ENCODE results near the gene DRC7.

DRC7 gene

DNA sequence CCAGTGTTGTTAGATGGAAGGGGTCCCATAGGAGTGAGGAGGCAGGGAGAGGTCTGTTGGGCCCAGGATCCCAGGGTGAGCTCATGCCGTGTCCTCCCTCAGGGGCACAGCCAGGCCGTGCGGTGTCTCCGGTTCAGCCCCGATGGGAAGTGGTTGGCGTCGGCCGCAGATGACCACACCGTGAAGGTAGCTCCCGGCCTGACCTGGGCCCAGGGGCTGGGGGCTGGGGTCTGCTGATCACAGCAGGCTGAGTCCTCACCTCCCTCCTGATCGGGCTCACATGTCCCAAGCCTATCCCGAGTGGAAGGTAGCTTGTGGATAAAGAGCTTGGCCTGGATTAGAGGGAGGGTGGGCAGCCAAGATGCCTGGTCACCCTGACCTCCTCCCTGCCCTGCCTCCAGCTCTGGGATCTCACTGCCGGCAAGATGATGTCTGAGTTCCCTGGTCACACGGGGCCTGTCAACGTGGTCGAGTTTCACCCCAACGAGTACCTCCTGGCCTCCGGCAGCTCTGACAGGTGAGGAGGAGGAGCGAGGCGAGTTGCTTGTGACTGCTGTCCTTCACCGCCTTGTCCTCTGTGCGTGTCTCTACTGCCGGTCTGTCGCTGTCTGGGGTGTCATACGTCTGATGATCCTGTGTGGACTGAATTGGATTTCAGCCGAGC lies 57.1 kb downstream of the DRC7 start:
- no peak for DNase-seq (ENCODE audit: low read depth in 2 of 2)

DNA sequence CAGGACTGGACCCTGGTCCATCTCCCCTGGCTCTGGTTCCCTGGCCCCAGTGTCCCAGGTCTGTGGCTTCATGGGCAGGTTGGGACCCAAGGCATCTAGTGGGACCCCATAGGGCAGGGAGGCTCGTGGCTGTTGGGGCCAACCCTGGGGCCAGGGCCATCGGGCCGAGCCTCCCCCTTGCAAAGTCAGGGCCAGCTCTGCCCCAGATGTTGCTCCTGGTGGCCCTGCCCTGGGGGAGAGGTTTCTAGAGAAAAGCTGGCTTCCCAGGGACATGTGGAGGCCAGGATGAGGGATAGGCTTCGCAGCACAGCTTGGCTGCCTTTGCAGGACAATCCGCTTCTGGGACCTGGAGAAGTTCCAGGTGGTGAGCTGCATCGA lies 57.6 kb downstream of the DRC7 start:
- no peak for DNase-seq (ENCODE audit: low read depth in 2 of 2)

DNA sequence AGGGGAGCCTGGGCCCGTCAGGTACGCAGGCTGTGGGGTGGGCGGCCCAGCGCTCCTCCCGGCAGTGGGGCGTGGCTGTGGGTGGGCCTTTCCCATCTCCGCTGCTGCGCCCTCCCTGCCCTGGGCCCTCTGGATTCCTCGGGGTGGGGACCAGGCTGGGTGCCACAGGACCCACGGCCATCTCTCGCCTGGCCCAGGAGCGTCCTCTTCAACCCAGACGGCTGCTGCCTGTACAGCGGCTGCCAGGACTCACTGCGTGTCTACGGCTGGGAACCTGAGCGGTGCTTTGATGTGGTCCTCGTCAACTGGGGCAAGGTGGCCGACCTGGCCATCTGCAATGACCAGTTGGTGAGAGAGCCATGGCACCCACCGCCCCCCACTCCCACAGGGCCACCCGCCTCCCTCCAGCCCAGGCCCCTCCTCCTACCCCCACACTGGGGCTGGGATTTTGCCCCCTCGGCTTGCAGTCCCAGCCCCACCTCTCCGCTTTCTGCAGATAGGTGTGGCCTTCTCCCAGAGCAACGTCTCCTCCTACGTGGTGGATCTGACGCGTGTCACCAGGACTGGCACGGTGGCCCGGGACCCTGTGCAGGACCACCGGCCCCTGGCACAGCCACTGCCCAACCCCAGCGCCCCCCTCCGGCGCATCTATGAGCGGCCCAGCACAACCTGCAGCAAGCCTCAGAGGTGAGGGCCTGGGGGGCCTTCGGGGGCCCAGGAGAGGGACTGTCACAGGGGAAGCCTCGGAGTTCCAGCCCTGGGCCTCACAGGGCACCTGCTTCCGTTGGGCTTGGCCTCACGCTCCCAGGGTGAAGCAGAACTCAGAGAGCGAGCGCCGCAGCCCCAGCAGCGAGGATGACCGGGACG lies 58.2 kb downstream of the DRC7 start:
- DNase-seq (ENCODE audit: low read depth in 2 of 2) = no peak

DNA sequence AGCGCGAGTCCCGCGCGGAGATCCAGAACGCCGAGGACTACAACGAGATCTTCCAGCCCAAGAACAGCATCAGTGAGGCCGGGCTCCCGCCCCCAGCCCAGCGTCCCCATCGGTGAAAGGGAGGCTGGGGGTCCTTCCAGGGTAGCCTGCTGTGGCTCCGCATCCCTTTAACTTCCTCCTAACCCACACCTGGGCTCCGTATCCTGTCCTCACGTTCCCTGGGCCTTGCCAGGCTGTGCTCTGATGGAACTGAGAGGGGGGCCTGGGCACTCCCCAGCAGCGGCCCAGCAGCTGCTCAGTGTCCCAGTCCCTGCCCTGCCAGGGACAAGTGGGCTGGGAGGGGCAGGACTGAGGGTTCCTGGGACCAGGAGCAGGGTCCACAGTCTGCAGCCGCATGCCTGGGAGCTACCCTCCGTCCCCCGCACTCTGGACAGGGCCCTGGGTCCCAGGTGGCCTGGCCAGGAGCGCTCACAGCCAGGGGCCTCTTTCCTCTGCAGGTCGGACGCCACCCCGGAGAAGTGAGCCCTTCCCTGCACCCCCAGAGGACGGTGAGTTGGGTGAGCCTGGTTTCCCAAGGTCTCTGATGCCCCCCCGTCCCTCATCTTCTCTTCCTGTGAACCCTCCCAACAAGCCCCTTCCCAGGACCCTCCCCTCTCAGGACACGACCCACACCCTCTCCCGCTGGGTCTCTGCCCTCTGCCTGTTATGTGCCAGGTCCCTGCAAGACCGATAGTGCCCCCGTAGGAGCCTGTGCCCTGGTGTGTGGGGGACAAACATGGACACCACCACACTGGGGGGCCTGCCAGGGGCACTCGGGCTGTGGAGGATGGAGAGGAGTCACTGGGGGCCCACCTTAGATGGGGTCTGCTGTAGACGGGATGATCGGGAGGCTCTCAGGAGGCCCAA lies 59.1 kb downstream of the DRC7 start:
- DNase-seq (ENCODE audit: low read depth in 2 of 2) = no peak

DNA sequence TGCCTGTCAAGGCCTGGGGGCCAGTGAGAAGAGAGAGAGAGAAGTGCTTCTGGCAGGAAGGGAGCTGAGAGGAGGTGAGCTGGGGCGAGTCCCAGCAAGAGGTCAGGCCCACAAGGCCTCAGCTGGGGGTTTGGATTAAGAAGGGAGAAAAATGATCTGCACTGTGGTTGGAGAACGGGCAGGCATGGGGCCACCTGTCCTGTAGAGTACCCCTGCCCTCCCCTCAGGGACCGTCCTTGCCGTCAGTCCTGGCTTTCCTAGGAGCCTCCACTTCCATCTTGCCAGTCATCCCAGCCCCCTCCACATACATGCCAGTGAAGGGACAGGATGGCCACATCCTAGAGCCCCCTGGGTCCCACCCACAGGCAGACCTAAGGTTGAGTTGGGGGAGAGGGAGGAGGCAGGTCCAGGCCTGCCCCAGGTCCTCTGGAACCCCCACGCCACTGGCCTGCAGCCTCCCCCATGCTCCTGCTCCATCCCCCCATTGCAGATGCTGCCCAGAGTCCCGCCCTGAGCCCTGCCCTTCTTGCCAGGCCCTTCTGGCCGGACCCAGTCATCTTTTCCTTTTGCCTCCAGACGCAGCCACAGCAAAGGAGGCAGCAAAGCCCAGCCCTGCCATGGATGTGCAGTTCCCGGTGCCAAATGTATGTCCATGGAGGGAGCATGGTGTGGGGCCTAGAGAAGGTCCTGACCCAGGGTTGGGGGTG lies 59.9 kb downstream of the DRC7 start:
- DNase-seq (ENCODE audit: low read depth in 2 of 2) = no peak

DNA sequence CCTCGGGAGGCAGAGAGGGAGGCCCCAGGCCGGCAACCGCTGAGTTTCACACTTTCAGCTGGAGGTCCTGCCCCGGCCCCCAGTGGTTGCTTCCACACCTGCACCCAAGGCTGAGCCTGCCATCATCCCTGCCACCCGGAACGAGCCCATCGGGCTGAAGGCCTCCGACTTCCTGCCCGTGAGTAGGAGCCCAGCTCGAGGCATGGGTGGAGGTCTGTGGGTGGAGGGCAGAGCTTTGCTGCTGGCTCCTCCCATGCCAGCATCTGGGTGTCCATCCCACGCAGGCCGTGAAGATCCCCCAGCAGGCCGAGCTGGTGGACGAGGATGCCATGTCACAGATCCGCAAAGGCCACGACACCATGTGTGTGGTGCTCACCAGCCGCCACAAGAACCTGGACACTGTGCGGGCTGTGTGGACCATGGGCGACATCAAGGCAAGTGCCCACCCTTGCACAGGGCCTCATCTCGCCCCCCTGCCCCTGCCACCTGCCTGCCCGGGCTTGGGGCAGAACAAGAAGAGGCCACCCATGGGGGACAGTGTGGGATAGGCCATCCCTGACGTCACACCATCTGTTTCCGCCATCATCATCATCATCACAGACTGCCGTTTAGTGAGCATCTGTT lies 60.6 kb downstream of the DRC7 start:
- no peak for DNase-seq (ENCODE audit: low read depth in 2 of 2)

DNA sequence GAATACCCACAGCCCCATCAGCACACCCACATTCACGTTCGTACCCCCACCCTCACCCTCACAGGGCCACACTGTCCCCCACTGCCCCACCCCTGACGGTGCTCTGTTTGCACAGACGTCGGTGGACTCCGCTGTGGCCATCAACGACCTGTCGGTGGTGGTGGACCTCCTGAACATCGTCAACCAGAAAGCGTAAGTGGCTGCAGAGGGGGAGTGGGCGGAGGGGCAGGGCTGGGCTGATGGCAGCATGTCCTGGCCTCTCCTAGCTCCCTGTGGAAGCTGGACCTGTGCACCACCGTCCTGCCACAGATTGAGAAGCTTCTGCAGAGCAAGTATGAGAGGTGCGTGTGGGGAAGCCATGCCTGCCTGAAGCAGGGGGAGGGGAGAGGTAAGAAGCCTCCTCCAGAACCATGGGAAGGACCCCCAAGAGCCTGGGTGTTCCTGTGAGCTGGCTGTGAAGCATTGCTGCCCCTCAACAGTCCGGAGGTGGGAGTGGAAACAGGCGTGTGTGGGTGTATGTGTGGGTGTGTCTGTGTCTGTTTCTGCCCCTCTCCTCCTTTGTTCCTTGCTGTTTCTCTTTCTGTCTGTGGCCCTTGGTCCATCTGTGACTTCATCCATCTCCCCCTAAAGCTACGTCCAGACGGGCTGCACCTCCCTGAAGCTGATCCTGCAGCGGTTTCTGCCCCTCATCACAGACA lies 61.3 kb downstream of the DRC7 start:
- DNase-seq (ENCODE audit: low read depth in 2 of 2) = no peak

DNA sequence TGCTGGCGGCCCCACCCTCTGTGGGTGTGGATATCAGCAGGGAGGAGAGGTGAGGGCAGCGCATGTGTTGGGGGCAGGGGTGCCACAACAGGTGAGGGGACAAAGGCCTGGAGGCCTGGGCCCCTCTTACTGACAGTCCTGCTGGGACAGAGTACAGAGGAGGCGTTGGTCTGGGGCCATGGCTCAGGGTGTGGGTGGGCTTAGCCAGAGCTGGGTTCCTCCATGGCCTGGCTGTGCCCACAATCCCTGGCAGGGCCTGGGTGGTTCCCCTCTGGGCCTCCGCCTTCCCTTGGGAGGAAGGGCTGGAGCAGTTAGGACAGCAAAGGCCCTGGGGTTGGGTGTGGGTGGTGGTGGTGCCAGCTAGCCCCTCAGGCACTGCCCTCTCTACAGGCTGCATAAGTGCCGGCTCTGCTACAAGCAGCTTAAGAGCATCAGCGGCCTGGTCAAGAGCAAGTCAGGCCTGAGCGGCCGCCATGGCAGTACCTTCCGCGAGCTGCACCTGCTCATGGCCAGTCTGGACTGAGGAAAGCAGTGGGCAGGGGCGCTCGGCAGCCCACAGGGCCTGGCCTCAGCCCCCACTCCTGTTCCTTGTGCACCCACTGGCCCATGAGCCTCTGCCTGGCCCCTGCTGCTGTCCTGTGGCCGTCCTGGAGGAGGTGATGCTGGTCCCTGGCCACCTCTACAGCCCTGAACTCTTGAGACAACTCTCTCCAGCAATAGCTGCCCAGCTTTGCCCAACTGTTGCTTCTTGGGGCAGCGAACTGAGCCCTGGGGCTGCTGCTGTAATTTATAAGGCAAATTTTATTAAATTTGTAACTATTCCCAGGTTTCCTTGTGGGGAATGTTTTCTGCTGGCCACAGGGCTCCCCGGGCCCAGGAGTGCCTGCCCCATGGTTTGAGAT lies 62.1 kb downstream of the DRC7 start:
- no peak for DNase-seq (ENCODE audit: low read depth in 2 of 2)

DNA sequence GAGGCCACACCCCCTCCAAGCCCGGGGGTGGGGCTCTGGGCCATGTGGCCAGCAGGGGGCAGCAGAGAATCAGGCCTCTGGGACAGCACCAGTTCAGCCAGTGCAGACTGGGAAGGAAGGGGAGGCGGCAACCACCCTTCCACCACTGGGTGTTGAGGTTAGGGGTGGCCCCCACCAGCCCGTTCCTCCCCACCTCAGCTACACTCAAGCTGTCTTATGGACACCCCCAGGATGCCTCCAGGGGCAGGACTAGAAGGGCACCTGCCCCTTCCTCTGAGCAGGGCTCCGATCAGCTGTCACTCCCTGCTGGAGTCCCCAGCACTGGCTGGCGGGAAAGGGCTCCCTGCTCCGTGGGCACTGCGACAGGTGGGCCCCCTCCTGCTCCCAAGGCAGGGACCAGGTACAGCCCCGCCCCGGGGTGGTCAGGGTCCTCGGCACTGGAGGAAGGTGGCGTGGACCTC lies 62.8 kb downstream of the DRC7 start:
- DNase-seq (ENCODE audit: low read depth in 2 of 2) = peak; percentile 77 to 83

DNA sequence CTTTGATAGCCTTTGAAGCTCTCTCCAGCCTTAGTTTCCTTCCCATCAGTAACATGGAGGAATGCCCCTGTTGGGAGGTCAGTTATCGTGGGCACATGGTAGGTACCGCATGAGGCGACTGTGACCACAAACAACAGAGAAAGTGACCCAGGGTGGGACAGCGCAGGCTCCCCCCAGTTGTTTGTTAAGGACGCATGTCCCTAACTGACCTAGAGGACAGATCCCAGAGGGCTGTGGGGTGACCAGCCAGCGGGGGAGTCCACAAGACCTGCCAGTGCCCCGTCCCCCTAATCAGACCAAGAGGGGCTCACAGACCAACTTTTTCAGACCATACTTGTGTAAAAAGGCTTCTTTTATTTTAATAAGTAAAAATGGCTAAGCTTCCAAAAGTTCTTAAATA lies 63.3 kb downstream of the DRC7 start:
- DNase-seq (ENCODE audit: low read depth in 2 of 2) = no peak

DNA sequence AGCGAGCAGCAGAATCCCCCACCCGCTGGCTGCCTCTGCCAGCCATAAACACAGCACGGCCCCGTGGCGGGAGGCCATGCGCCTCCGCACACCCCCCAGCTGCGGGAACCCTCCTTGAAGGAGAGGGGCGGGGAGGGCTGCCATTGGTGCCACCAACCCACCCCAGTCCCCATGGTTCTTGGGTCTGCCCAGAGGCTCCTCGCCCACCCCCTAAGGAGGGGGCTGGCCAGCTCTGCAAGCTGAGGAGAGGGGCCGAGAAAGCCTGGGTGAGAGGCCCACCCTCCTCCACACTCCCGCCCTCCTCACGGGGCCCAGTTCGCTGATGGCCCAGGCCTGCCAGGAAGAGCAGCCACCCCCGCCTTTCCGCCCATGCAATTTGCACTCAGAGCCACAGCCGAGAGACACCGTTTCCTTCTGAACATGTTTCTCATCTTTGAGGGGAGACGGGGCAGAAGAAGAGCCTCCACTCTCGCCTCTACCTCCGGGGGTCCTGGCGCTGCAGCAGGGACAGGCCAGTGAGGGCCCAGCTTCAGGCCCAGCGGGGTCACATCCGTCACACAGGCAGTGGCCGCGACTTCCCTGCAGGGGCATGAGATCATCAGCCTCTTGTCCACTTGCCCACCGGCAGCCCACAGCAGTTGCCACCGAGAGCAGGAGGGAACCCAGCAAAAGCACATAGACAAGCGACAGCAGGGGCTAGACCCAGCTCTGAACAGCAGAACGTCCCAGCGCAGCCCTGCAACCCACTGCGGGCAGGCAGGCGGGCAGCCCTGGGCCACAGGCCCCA lies 63.9 kb downstream of the DRC7 start:
- no peak for DNase-seq (ENCODE audit: low read depth in 2 of 2)

DNA sequence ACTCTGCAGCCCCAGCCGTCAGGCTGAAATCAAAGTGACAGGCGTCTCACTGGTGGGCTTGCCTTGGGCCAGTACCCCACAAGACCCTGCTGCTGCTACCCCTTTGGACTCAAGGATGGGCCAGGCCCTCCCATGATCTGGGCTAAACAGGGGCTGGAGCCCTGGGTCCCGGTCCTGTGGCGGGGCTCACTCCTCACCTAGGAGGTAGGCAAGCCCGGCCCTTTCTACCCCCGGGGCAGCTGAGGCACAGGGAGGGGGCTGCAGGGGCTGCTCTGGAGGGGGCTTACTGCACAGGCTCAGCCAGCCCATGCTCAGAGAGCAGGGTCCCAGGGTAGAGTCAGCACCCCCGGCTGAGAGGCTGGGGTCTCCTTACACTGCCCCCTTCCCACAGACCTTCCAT lies 64.5 kb downstream of the DRC7 start:
- DNase-seq (ENCODE audit: low read depth in 2 of 2) = no peak

DNA sequence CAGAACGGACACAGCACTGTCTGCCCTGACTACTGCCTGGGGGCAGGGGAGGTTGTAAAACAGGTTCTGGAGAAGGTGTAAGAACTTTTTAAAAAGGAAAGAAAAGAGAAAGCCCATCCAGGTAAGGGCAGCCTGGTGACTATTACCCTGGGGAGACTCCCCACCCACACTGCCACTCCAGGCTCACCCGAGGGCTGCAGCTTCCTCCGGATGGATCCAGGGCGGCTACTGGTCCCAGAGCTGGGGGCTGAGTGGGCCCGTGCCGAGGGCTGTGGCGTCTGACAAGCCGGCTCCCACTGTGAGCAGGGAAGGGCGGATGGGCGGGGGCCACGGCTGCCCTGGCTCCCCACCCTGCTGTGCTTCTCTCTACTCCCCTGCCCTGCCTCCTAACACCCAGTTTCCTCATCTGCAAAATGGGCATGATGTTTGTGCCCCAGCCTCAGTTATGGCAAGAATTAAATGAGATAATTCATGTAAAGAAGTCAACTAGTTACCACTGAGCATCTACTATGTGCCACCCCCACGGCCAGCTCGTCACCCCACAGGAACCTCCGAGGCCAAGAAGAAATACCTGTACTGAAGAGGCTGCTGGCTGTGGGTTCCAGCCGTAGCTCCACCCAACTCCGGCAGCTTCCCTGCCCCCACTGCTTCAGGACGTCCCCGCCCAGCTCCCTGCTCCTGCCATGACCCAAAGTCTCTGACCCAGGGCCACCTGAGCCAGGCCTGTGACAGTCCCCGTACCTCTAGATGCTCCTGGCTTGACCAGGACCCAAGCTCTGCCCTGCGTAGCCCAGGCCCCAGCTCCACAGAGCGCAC lies 65.1 kb downstream of the DRC7 start:
- DNase-seq (ENCODE audit: low read depth in 2 of 2) = no peak

DNA sequence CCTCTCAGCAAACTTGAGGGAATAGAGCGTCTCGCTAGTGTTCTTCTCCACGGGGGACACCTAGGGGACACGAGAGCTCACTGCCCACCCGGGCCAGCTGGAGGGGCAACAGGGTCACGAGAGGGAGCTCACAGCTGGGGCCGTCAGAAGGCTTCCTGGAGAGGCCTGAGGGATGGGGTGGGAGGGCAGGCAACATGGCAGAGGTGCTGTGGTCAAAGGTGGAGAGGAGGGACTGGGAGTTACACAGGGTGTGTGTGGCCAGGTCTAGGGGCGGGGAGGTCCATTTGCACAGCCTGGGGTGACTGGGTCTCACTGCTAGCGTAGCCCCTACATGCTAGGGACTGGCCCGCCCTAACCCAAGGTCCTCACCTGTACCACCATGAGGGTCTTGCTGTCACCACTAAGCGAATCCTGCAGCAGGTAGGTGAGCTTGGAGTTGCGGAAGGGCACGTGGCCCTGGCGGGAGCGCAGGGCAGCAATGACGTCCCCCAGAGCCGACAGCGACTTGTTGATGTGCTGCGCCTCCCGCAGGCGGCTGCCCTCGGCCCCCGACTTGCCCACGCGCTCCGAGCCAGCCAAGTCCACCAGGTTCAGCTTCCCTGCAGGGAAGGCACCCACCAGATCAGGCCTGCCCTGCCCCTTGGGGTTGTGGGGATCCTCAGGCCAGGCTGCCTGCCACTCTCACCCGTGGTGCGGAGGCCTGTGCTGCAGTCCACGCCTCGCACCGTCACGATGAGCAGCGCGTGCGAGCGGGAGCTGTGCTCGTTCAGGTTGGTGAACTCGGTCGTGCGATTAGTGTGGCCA lies 66.0 kb downstream of the DRC7 start:
- DNase-seq (ENCODE audit: low read depth in 2 of 2) = no peak

DNA sequence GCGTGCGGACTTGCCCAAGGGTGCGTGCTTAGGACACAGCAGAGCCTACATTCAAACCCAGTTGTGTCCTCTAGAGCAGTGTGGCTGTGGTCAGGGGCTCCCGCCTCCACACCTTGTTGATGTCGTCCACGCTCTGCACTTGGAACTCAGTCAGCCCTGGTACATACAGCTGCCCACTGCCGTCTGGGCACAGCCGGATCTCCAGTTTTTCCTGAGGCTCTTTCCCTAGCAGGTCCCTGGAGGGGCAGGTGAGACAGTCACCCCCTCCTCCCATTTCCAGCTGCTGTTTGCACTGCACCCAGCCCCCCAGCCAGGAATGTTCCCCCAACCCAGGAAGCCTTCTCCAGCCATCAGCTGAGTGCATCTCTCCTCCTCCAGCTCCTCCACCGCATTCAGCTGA lies 66.7 kb downstream of the DRC7 start:
- DNase-seq (ENCODE audit: low read depth in 2 of 2) = no peak

DNA sequence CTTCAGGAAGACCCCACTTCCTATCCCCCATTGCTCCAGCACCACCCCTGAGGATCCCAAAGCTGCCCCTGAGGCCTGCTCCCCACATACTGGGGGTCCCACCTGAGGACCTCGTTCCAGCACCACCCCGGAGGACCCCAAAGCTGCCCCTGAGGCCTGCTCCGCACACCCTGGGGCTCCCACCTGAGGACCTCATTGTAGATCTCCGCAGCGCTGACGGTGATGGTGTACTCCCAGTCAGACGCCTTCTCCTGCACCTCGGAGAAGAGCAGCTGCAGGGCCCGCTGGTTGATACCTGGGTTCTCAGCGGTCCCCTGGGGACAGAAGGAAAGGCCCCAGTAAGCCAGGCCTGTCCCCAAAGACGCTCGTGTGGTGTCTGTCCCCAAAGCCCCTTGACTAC lies 67.4 kb downstream of the DRC7 start:
- DNase-seq (ENCODE audit: low read depth in 2 of 2) = no peak

Measured in stimulated activated CD8-positive, alpha-beta memory T cell treated with anti-CD3 and anti-CD28 coated beads, Interleukin-7, amount 100 ng/mL, for 1 hour (primary cell).